Activated CD8-positive, alpha-beta memory T cell treated with anti-CD3 and anti-CD28 coated beads for 1 hour (primary cell): ENCODE measurements around the gene KCNJ16.

Experiments used
- DNase-seq, 2 donors: peaks; one replicate each; pipeline ENCODE4 v3.0.0-alpha.2; 2020; ENCODE audit warnings: low read depth in 1 of 2; ENCODE audit errors: extremely low read depth in 1 of 2

KCNJ16 gene

GRCh38 chr17:70168044-70168976, 93.3 kb downstream of the KCNJ16 start:
- no peak for DNase-seq

- DNase-seq = peak in 1 of 2 donors; percentile 4
Measured at GRCh38 chr17:70168977-70169708, 94.1 kb downstream of the KCNJ16 start, which contains the start of gene KCNJ2. Gene KCNJ2, plus strand, starts transcription at chr17:70169532. Its CDS starts 5,508 bp downstream, at chr17:70175040.

GRCh38 chr17:70169709-70170597, 94.9 kb downstream of the KCNJ16 start:
- no peak for DNase-seq

GRCh38 chr17:70171159-70171558, 96.1 kb downstream of the KCNJ16 start:
- no peak for DNase-seq

- no peak for DNase-seq
Measured at GRCh38 chr17:70172449-70172848, 97.4 kb downstream of the KCNJ16 start.

GRCh38 chr17:70172923-70173322, 97.9 kb downstream of the KCNJ16 start:
- no peak for DNase-seq

GRCh38 chr17:70173681-70174080, 98.7 kb downstream of the KCNJ16 start:
- no peak for DNase-seq

- no peak for DNase-seq
Measured at GRCh38 chr17:70181376-70181775, 106.4 kb downstream of the KCNJ16 start.

GRCh38 chr17:70181866-70182265, 106.8 kb downstream of the KCNJ16 start:
- DNase-seq = no peak

GRCh38 chr17:70183508-70183907, 108.5 kb downstream of the KCNJ16 start:
- no peak for DNase-seq

- no peak for DNase-seq
Measured at GRCh38 chr17:70184207-70184606, 109.2 kb downstream of the KCNJ16 start.

- DNase-seq = no peak
Measured at GRCh38 chr17:70184770-70185169, 109.7 kb downstream of the KCNJ16 start.
